PC-9 (cell line): ENCODE results near the gene DUSP7. TPM values are rescaled to one million over a fixed set of nuclear protein-coding genes. Genes with fewer than 3 reads are reported as not detected.

Experiments used
- BruUV-seq: library from RNA; stranded (reverse); fragments of 400-500 nt; replicated peaks from 2 replicates; lab custom pipeline; 2021; lab: Mats Ljungman, UMichigan
- CTCF ChIA-PET: fragments of 300-600 bp; sonication (Branson Sonifier 250); formaldehyde crosslinking; loops from one replicate; lab custom pipeline; 2022; ENCODE audit warnings: antibody characterized with exemption; lab: Charles Lee
- POLR2A ChIA-PET: fragments of 300-600 bp; sonication (Branson Sonifier 250); formaldehyde crosslinking; loops from one replicate; lab custom pipeline; 2022; ENCODE audit warnings: antibody characterized with exemption; ENCODE audit not compliant: unreplicated experiment; lab: Charles Lee
- DNase-seq, 2 experiments: peaks; one replicate each; pipeline versions ENCODE4 v3.0.0 to v3.0.0-alpha.2; 2015 to 2022; ENCODE audit warnings: mixed read lengths in 1 of 2
- H2AFZ ChIP-seq: fragments of 200-600 bp; sonication (generic); 2 replicates; pipeline ENCODE4 v1.8.1; 2017; ENCODE audit warnings: antibody characterized with exemption
- H3F3A ChIP-seq: fragments of 200-600 bp; sonication (generic); 2 replicates; pipeline ENCODE4 v1.8.1; 2017; ENCODE audit warnings: antibody characterized with exemption, mild to moderate bottlenecking, low read depth; ENCODE audit not compliant: insufficient read depth
- H3K27ac ChIP-seq: fragments of 200-600 bp; sonication (generic); 2 replicates; pipeline ENCODE4 v1.6.1; 2016; ENCODE audit warnings: mixed run types
- H3K27me3 ChIP-seq: fragments of 200-600 bp; sonication (generic); 2 replicates; pipeline ENCODE4 v1.6.1; 2016; ENCODE audit warnings: low read depth, mixed run types; ENCODE audit not compliant: insufficient read depth
- H3K36me3 ChIP-seq: fragments of 200-600 bp; sonication (generic); 2 replicates; pipeline ENCODE4 v1.6.1; 2016; ENCODE audit warnings: low read depth, mixed run types
- H3K4me1 ChIP-seq: fragments of 200-600 bp; sonication (generic); replicated peaks from 2 replicates; pipeline ENCODE4 v1.6.1; 2016; ENCODE audit warnings: mixed run types; ENCODE audit not compliant: insufficient read depth
- H3K4me2 ChIP-seq: fragments of 200-600 bp; sonication (generic); 2 replicates; pipeline ENCODE4 v1.6.1; 2017; ENCODE audit warnings: mixed run types
- H3K4me3 ChIP-seq: fragments of 200-600 bp; sonication (generic); 2 replicates; pipeline ENCODE4 v1.6.1; 2016; ENCODE audit warnings: mixed run types
- H3K79me2 ChIP-seq: fragments of 200-600 bp; sonication (generic); 2 replicates; pipeline ENCODE4 v1.6.1; 2017; ENCODE audit warnings: low read depth, mixed run types
- H3K9me2 ChIP-seq: fragments of 200-600 bp; sonication (generic); 2 replicates; pipeline ENCODE4 v1.8.1; 2017; ENCODE audit warnings: mild to moderate bottlenecking; ENCODE audit not compliant: insufficient read depth
- H3K9me3 ChIP-seq: fragments of 200-600 bp; sonication (generic); 2 replicates; pipeline ENCODE4 v1.8.1; 2016; ENCODE audit warnings: low read depth; ENCODE audit not compliant: insufficient read depth
- H4K20me1 ChIP-seq: fragments of 200-600 bp; sonication (generic); 2 replicates; pipeline ENCODE4 v1.8.1; 2017; ENCODE audit not compliant: insufficient read depth
- EZH2 ChIP-seq: fragments of 200-600 bp; sonication (generic); IDR thresholded peaks from 2 replicates; pipeline ENCODE4 v1.8.0; 2017; ENCODE audit warnings: antibody characterized with exemption, low read depth
- intact Hi-C: fragments of 100-400 bp; cut with micrococcal nuclease; formaldehyde crosslinking; loops from one replicate; pipeline ENCODE4 v1.10.0; 2022; ENCODE audit not compliant: unreplicated experiment
- total RNA-seq: library from RNA; stranded (reverse); gene quantifications from 2 replicates; pipeline ENCODE4 v1.2.3, GENCODE V29; 2021
- TF ChIP-seq, protein P1 (sequence below): fragments of 200-600 bp; sonication (generic); conservative IDR thresholded peaks from 2 replicates; pipeline ENCODE4 v1.6.1; 2017; ENCODE audit warnings: mixed run types, antibody characterized with exemption, mild to moderate bottlenecking, moderate library complexity

Gene DUSP7
- total RNA-seq, 1 experiment from 2014 or later = 9.5 TPM

DNA sequence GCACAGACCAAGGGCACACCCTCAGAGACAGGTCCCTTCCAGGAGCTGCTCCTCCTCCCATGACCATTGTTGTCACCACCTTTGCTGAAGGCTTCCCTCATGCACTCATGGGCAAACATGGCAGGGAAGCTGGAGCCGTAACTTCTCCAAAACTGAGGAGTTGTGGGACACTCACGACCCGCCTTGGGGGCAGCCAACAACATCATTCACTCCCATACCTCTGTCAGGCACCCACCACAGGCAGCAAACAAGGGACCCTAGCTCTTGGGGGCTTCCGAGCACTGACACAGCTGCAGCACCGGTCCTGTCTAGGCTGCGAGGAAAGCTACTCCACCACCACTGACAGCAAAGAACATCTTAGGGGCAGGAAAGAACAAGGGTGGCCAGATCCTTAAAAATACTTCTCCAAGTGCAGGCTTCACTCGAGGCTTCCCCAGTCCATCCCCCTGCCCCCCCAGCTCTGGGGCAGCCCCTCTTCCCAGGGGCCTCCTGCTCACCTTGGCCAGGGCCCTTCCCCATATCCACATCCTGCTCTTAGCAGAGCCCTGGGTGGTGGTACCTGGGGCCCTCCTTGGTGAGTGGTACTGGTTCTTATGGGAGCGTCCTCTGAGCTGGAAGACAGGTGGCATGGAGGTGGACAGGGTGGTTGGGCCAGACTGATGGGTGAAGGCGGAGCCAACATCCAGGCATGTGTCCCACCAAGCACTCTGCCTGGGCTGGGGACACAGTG lies 28.0 kb upstream of the DUSP7 start:
- no peaks in the 10 kb centered on the region for H3K27me3 ChIP-seq
- intact Hi-C loops = no loop called here

DNA sequence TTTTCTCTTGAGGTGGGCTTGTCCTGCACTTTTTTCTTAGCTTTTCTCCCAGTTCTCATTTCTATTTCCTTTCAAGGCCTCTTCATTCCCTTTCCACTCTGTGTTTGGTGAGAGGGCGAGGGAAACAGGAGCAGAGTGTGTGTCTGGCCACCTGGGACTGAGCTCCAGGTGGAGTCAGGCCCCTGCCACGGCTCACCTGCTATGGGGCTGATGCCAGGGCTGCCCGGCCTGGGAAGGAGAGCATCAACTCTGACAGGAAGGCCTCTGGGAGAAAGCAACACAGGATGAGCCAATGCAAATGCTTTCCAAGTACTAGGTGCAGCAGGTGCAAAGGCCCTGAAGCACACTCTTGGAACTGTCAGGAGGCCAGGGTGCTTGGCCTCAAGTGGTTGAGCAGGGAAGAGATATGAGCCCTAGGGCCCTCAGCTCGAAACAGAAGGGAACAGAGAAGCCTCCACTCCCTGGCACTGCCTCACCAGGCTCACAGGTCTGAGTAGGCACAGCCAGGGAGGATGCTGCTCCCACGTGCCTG lies 27.3 kb upstream of the DUSP7 start:
- no TSS peak for BruUV-seq
- H3K9me3 ChIP-seq = no peaks in the 10 kb centered on the region
- no peak overlapping the region for H3K4me2 ChIP-seq
- no peaks in the 10 kb centered on the region for H3K27me3 ChIP-seq
- intact Hi-C loops = no loop called here
- no peaks in the 10 kb centered on the region for H3K9me2 ChIP-seq
- H2AFZ ChIP-seq = no peak overlapping the region
- no peak overlapping the region for H3K4me3 ChIP-seq
- H3F3A ChIP-seq = no peaks in the 10 kb centered on the region
- TF ChIP-seq, protein P1, sequence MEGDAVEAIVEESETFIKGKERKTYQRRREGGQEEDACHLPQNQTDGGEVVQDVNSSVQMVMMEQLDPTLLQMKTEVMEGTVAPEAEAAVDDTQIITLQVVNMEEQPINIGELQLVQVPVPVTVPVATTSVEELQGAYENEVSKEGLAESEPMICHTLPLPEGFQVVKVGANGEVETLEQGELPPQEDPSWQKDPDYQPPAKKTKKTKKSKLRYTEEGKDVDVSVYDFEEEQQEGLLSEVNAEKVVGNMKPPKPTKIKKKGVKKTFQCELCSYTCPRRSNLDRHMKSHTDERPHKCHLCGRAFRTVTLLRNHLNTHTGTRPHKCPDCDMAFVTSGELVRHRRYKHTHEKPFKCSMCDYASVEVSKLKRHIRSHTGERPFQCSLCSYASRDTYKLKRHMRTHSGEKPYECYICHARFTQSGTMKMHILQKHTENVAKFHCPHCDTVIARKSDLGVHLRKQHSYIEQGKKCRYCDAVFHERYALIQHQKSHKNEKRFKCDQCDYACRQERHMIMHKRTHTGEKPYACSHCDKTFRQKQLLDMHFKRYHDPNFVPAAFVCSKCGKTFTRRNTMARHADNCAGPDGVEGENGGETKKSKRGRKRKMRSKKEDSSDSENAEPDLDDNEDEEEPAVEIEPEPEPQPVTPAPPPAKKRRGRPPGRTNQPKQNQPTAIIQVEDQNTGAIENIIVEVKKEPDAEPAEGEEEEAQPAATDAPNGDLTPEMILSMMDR = no peak
- no peak for TF ChIP-seq EZH2
- no peaks in the 10 kb centered on the region for H3K36me3 ChIP-seq
- H3K79me2 ChIP-seq = no peaks in the 10 kb centered on the region
- H3K27ac ChIP-seq = no peak overlapping the region
- no peaks in the 10 kb centered on the region for H3K4me1 ChIP-seq
- POLR2A ChIA-PET = no interaction called here
- DNase-seq = no peak
- no peaks in the 10 kb centered on the region for H4K20me1 ChIP-seq
- CTCF ChIA-PET = no interaction called here

More for the DNA sequence above, 28.0 kb upstream of the DUSP7 start:
- no TSS peak for BruUV-seq
- H3K4me3 ChIP-seq = no peak overlapping the region
- no peak overlapping the region for H3K27ac ChIP-seq
- no peak overlapping the region for H3K4me2 ChIP-seq
- TF ChIP-seq, protein P1 = no peak
- no peak for TF ChIP-seq EZH2
- no peak for DNase-seq
- H3K9me3 ChIP-seq = no peaks in the 10 kb centered on the region
- no peaks in the 10 kb centered on the region for H3K9me2 ChIP-seq
- H3F3A ChIP-seq = no peaks in the 10 kb centered on the region
- no peaks in the 10 kb centered on the region for H3K79me2 ChIP-seq
- H3K36me3 ChIP-seq = no peaks in the 10 kb centered on the region
- H3K4me1 ChIP-seq = no peaks in the 10 kb centered on the region
- no peak overlapping the region for H2AFZ ChIP-seq
- H4K20me1 ChIP-seq = no peaks in the 10 kb centered on the region
- ChIA-PET POLR2A (no interaction called here), CTCF (no interaction called here)

DNA sequence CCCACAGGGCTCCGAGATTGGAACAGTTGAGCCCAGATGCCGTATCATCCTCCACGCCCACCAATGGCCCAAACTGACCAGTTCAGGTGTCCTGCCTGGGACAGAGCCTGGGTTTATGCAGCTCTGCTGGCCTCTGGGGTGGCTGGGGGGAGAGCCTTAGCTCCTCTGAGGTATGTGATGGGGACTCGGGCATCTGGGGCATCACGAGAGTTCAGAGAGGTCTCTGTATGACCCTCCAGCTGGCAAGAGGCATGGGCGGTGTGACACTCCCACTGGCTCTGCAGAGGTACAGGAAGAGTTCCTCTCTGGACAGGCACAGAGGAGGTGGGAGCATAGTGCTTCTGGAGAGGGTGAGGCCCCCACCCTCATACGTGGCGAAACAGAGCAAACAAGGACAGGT lies 26.6 kb upstream of the DUSP7 start:
- TF ChIP-seq, protein P1 = no peak
- TF ChIP-seq EZH2 = no peak
- Histone ChIP-seq H3K9me3 (no peaks in the 10 kb centered on the region), H2AFZ (no peak overlapping the region), H3K4me2 (no peak overlapping the region), H3K4me1 (no peaks in the 10 kb centered on the region), H3K27me3 (no peaks in the 10 kb centered on the region), H3F3A (no peaks in the 10 kb centered on the region), H3K27ac (no peak overlapping the region), H3K9me2 (no peaks in the 10 kb centered on the region), H3K36me3 (no peaks in the 10 kb centered on the region), H4K20me1 (no peaks in the 10 kb centered on the region), H3K79me2 (no peaks in the 10 kb centered on the region), H3K4me3 (no peak overlapping the region)
- BruUV-seq = no TSS peak
- intact Hi-C loops = no loop called here
- no peak for DNase-seq
- CTCF ChIA-PET = no interaction called here
- POLR2A ChIA-PET = no interaction called here
